B cell (primary cell): ENCODE results near the gene ZNF579. TPM values are rescaled to one million over a fixed set of nuclear protein-coding genes. Genes with fewer than 3 reads are reported as not detected.

Source experiments
- ATAC-seq: fragments of 200-7000 bp; cut with Tn5 transposase; one replicate; pipeline ENCODE4 v1.10.0; 2021; ENCODE audit warnings: low read depth, mild to moderate bottlenecking, moderate number of reproducible peaks, moderate library complexity
- CTCF ChIA-PET: fragments of 350-600 bp; sonication (Branson Sonifier 250); formaldehyde crosslinking; loops from one replicate; lab custom pipeline; 2021; ENCODE audit warnings: antibody characterized with exemption, inconsistent platforms; lab: Charles Lee
- POLR2A ChIA-PET: fragments of 350-600 bp; sonication (Branson Sonifier 250); formaldehyde crosslinking; loops from one replicate; lab custom pipeline; 2021; ENCODE audit warnings: antibody characterized with exemption; lab: Charles Lee
- DNase-seq: peaks from one replicate; pipeline ENCODE4 v3.0.0; 2013
- H2AFZ ChIP-seq: 2 replicates; pipeline ENCODE4 v1.6.1; 2012; ENCODE audit warnings: mild to moderate bottlenecking, low read depth, low read length; ENCODE audit not compliant: insufficient read depth, poor library complexity, severe bottlenecking
- H3K27ac ChIP-seq, 2 donors: 1 replicate in 1 of 2; 2 replicates in 1 of 2; pipeline ENCODE4 v1.5.1; 2012 to 2013; ENCODE audit warnings: low read length in 2 of 2, mild to moderate bottlenecking in 2 of 2, moderate library complexity in 1 of 2
- H3K27me3 ChIP-seq, 4 experiments: fragments of 200-600 bp in 1 of 4; sonication (generic) in 1 of 4; replicated peaks in 1 of 4; 1 replicate in 2 of 4; 2 replicates in 2 of 4; pipeline versions ENCODE4 v1.6.1 to v1.7.0; 2013 to 2016; ENCODE audit warnings: low read length in 3 of 4, mild to moderate bottlenecking in 2 of 4, mixed read lengths in 1 of 4, moderate library complexity in 1 of 4; ENCODE audit not compliant: insufficient read depth in 4 of 4, control insufficient read depth in 3 of 4; ENCODE audit errors: control extremely low read depth in 1 of 4
- H3K36me3 ChIP-seq, 2 experiments: replicated peaks in 1 of 2; 1 replicate in 1 of 2; 2 replicates in 1 of 2; pipeline versions ENCODE4 v1.6.1 to v1.7.1; 2013; ENCODE audit warnings: low read length in 1 of 2; ENCODE audit not compliant: insufficient read depth in 2 of 2, control insufficient read depth in 1 of 2; ENCODE audit errors: control extremely low read depth in 1 of 2, extremely low read depth in 1 of 2
- H3K4me1 ChIP-seq, 2 donors: fragments of 200-600 bp in 1 of 2; sonication (generic) in 1 of 2; 1 replicate in 1 of 2; 2 replicates in 1 of 2; pipeline versions ENCODE4 v1.5.1 to v1.6.1; 2013 to 2017; ENCODE audit warnings: low read length in 2 of 2; ENCODE audit not compliant: control insufficient read depth in 2 of 2, insufficient read depth in 2 of 2
- H3K4me2 ChIP-seq: replicated peaks from 2 replicates; pipeline ENCODE3; 2012; ENCODE audit warnings: mild to moderate bottlenecking, low read depth, low read length; ENCODE audit not compliant: poor library complexity, severe bottlenecking
- H3K4me3 ChIP-seq, 5 experiments: fragments of 200-600 bp in 1 of 5; sonication (generic) in 1 of 5; 1 replicate in 3 of 5; 2 replicates in 2 of 5; pipeline versions ENCODE4 v1.5.1 to v1.7.0; 2011 to 2016; ENCODE audit warnings: low read length in 4 of 5, mild to moderate bottlenecking in 4 of 5, low read depth in 2 of 5, control low read depth in 1 of 5, moderate library complexity in 1 of 5; ENCODE audit not compliant: insufficient read depth in 1 of 5; ENCODE audit errors: control extremely low read depth in 1 of 5, extremely low read depth in 1 of 5
- H3K79me2 ChIP-seq: fragments of 200-600 bp; sonication (generic); one replicate; pipeline ENCODE4 v1.6.0; 2016; ENCODE audit warnings: low read length; ENCODE audit not compliant: control insufficient read depth, insufficient read depth
- H3K9ac ChIP-seq: fragments of 200-600 bp; sonication (generic); 2 replicates; pipeline ENCODE4 v1.6.1; 2017; ENCODE audit warnings: mild to moderate bottlenecking, low read length, moderate library complexity
- H3K9me3 ChIP-seq, 3 donors: one replicate each; pipeline versions ENCODE4 v1.6.1 to v1.7.1; 2013; ENCODE audit warnings: low read length in 2 of 3; ENCODE audit not compliant: control insufficient read depth in 2 of 3, insufficient read depth in 1 of 3; ENCODE audit errors: control extremely low read depth in 1 of 3
- H4K20me1 ChIP-seq: 2 replicates; pipeline ENCODE4 v1.6.0; 2012; ENCODE audit warnings: mild to moderate bottlenecking, low read length; ENCODE audit not compliant: insufficient read depth, control insufficient read depth, poor library complexity, severe bottlenecking
- H3K27ac Mint-ChIP-seq: one replicate; pipeline ENCODE4 v1.8.0; 2021; ENCODE audit warnings: mixed read lengths
- H3K27me3 Mint-ChIP-seq: one replicate; pipeline ENCODE4 v1.8.0; 2021; ENCODE audit warnings: mixed read lengths
- H3K4me1 Mint-ChIP-seq: one replicate; pipeline ENCODE4 v1.8.0; 2021; ENCODE audit warnings: mixed read lengths
- H3K4me3 Mint-ChIP-seq: one replicate; pipeline ENCODE4 v1.8.0; 2021; ENCODE audit warnings: mixed read lengths
- H3K9me3 Mint-ChIP-seq: one replicate; pipeline ENCODE4 v1.8.0; 2022; ENCODE audit warnings: mixed read lengths; ENCODE audit not compliant: insufficient read depth
- CTCF ChIP-seq: fragments of 200-600 bp; IDR thresholded peaks from one replicate; pipeline ENCODE4 v1.8.0; 2022; ENCODE audit warnings: antibody characterized with exemption, mild to moderate bottlenecking
- EZH2 ChIP-seq: IDR thresholded peaks from 2 replicates; pipeline ENCODE4 v1.6.1; 2012; ENCODE audit warnings: borderline replicate concordance, low read depth, mild to moderate bottlenecking, moderate library complexity, low read length; ENCODE audit not compliant: insufficient read depth, poor library complexity, severe bottlenecking
- WGBS: methylation state at CpG from one replicate; pipeline ENCODE4 v1.1.5; 2013; ENCODE audit warnings: missing lambda C conversion rate; ENCODE audit not compliant: insufficient coverage; 5-methylcytosine and 5-hydroxymethylcytosine counted together
- intact Hi-C: fragments of 100-400 bp; cut with micrococcal nuclease; formaldehyde crosslinking; loops from one replicate; pipeline ENCODE4 v1.10.0; 2022
- polyA plus RNA-seq: library from polyadenylated mRNA; depleted of rRNA; stranded (reverse); fragments of >200 nt; gene quantifications from 2 replicates; pipeline ENCODE4 v1.2.3, GENCODE V29; 2012
- total RNA-seq, 2 donors: library from RNA; stranded (reverse); fragments of 120-200 nt in 1 of 2; gene quantifications; 1 replicate in 1 of 2; 2 replicates in 1 of 2; pipeline versions ENCODE4 v1.2.3 to v1.2.4, GENCODE V29; 2013 to 2022

The ZNF579 gene
- total and polyA plus RNA-seq, 2 donors (not counting 1 experiment from before 2014, with no cell fraction given): 3.7 to 10.3 TPM

GRCh38 chr19:55615543-55616394 lies 35.1 kb upstream of the ZNF579 start:
- Histone ChIP-seq H3K36me3 (peaks cover 0 to 17% of the 10 kb centered on the region in 2 experiments), H3K27me3 (no peaks in the 10 kb centered on the region), H3K9me3 (no peaks in the 10 kb centered on the region), H3K4me3 (no peak overlapping the region), H3K79me2 (peaks cover 36% of the 10 kb centered on the region), H3K4me1 (peaks cover 14 to 18% of the 10 kb centered on the region in 2 donors), H3K9ac (no peak overlapping the region), H2AFZ (no peak overlapping the region), H3K27ac (no peak overlapping the region), H4K20me1 (peaks cover 37% of the 10 kb centered on the region), H3K4me2 (no peak overlapping the region)
- WGBS: 98% methylated on average over 84 of the region's 88 CpGs
- Mint-ChIP-seq H3K4me3 (no peak overlapping the region), H3K27ac (no peak overlapping the region), H3K9me3 (no peaks in the 10 kb centered on the region), H3K4me1 (peaks cover 27% of the 10 kb centered on the region), H3K27me3 (no peaks in the 10 kb centered on the region)
- no peak for TF ChIP-seq CTCF
- TF ChIP-seq EZH2: no peak
- POLR2A ChIA-PET: no interaction called here
- intact Hi-C loops: no loop called here
- CTCF ChIA-PET: interaction anchor here (0.8 to 1.0 kb wide), 2 partner anchors 9 to 24 kb away, joined by 3 read pairs; no protein-coding TSS in a partner anchor
- DNase-seq (no peak), ATAC-seq (no peak)
